Vagina (tissue), 2 donors: Measurements from ENCODE around the gene FAM241A. TPM values are rescaled to one million over a fixed set of nuclear protein-coding genes. Genes with fewer than 3 reads are reported as not detected.
"Not testable (repeated sequence)": the region's sequence is repeated elsewhere in the genome, so short reads cannot be mapped to it uniquely, and the experiment has no call there.

Experiments
- DNase-seq, 2 donors: peaks; one replicate each; pipeline ENCODE4 v3.0.0-alpha.2; 2017; ENCODE audit errors: extremely low spot score in 2 of 2
- H3K27ac ChIP-seq: fragments of 200-600 bp; sonication (generic); one replicate; pipeline ENCODE4 v1.5.1; 2019
- H3K27me3 ChIP-seq: fragments of 200-600 bp; sonication (generic); one replicate; pipeline ENCODE4 v1.5.1; 2019
- H3K36me3 ChIP-seq, 2 donors: fragments of 200-600 bp; sonication (generic); one replicate each; pipeline ENCODE4 v1.5.1; 2017 to 2019
- H3K4me1 ChIP-seq: fragments of 200-600 bp; sonication (generic); one replicate; pipeline ENCODE4 v1.5.1; 2019
- H3K4me3 ChIP-seq, 2 donors: fragments of 200-600 bp; sonication (generic); 1 replicate in 1 of 2; 2 replicates in 1 of 2; pipeline ENCODE4 v1.5.1; 2016 to 2019
- H3K9me3 ChIP-seq: fragments of 200-600 bp; sonication (generic); one replicate; pipeline ENCODE4 v1.5.1; 2019
- POLR2A ChIP-seq, 2 donors: fragments of 450-650 bp; IDR thresholded peaks; one replicate each; pipeline ENCODE4 v1.6.1; 2017; ENCODE audit warnings: antibody characterized with exemption in 2 of 2, mild to moderate bottlenecking in 2 of 2, moderate library complexity in 2 of 2
- POLR2AphosphoS5 ChIP-seq, 2 donors: sonication (generic); formaldehyde crosslinking; IDR thresholded peaks; one replicate each; pipeline ENCODE4 v1.9.0; 2017; ENCODE audit warnings: antibody characterized with exemption in 2 of 2, mild to moderate bottlenecking in 2 of 2, low read depth in 1 of 2; ENCODE audit not compliant: insufficient read depth in 1 of 2
- intact Hi-C: fragments of 100-400 bp; cut with DNase I; formaldehyde crosslinking; loops from one replicate; pipeline ENCODE4 v1.15.1; 2023
- total RNA-seq: library from RNA; depleted of rRNA; stranded (reverse); fragments of >200 nt; gene quantifications from one replicate; pipeline ENCODE4 v1.2.3, GENCODE V29; 2016
- TF ChIP-seq, protein P1 (sequence below), 3 experiments: fragments of 450-650 bp in 2 of 3; fragments of 200-600 bp in 1 of 3; sonication (generic) in 1 of 3; IDR thresholded peaks; one replicate each; pipeline ENCODE4 v1.5.1; 2017 to 2019; ENCODE audit warnings: antibody characterized with exemption in 3 of 3, mild to moderate bottlenecking in 2 of 3, moderate library complexity in 2 of 3

The FAM241A gene
- total RNA-seq, 1 donor from 2014 or later: 3.4 TPM

DNA sequence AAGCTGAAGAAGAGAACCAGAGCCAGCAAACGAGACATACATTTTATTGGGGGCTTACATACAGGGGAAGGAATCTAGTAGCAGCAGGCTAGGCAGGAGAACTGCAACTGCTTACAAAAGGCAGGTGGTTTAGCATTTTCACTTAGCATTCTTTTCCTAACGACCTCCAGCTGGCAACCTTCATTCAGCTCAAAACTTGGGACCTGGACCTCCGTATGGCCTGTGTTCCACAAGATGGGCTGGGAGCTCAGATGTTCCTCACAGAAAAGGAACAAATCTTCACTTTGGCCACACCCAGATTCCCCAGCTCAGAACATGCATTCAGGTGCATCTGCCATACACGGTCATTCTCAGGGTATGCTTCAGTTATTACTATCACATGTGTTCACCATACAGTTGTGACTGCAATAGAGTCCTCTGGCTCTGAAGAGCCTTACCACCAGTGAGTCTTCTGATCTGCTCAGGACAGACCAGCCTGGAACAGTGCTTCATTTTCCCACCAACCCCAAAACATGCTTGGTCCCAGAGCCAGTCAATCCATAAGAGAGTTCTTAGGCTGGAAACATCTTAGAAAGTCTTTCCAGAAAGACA lies 56.8 kb downstream of the FAM241A start:
- TF ChIP-seq, protein P1, sequence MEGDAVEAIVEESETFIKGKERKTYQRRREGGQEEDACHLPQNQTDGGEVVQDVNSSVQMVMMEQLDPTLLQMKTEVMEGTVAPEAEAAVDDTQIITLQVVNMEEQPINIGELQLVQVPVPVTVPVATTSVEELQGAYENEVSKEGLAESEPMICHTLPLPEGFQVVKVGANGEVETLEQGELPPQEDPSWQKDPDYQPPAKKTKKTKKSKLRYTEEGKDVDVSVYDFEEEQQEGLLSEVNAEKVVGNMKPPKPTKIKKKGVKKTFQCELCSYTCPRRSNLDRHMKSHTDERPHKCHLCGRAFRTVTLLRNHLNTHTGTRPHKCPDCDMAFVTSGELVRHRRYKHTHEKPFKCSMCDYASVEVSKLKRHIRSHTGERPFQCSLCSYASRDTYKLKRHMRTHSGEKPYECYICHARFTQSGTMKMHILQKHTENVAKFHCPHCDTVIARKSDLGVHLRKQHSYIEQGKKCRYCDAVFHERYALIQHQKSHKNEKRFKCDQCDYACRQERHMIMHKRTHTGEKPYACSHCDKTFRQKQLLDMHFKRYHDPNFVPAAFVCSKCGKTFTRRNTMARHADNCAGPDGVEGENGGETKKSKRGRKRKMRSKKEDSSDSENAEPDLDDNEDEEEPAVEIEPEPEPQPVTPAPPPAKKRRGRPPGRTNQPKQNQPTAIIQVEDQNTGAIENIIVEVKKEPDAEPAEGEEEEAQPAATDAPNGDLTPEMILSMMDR (IDR thresholded peaks at IDR 0.05): no peak
- TF ChIP-seq POLR2AphosphoS5 (IDR thresholded peaks at IDR 0.05; ENCODE audit: insufficient read depth in 1 of 2, low read depth in 1 of 2): no peak
- no peak for TF ChIP-seq POLR2A (IDR thresholded peaks at IDR 0.05)
- DNase-seq: no peak

DNA sequence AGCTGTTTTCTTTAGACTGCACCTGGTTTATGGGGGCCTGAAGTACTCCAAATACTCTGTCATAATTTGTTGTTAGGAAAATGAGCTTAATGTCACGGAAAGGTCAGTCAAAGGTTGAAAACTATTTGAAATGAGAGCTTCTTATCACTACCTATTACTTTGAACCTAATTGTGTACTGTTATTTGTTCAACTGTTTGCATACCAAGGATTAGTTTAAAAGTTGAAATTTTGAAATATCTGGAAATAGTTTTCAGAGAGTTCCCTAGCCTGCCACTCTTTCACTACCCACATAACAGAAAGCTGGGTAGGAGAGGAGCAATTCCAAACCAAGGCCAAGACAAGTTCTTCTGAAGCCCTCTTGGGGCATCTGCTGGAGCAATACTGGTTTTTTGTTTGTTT lies 58.3 kb downstream of the FAM241A start:
- Histone ChIP-seq H3K4me1 (no peaks in the 10 kb centered on the region), H3K4me3 (no peak overlapping the region), H3K36me3 (no peaks in the 10 kb centered on the region), H3K9me3 (no peaks in the 10 kb centered on the region), H3K27me3 (no peaks in the 10 kb centered on the region), H3K27ac (no peak overlapping the region)
- TF ChIP-seq POLR2AphosphoS5 (IDR thresholded peaks at IDR 0.05; ENCODE audit: insufficient read depth in 1 of 2, low read depth in 1 of 2) (no peak), POLR2A (IDR thresholded peaks at IDR 0.05) (no peak)
- TF ChIP-seq, protein P1 (IDR thresholded peaks at IDR 0.05): no peak
- intact Hi-C loops: no loop called here
- no peak for DNase-seq

More for the DNA sequence above, 56.8 kb downstream of the FAM241A start:
- H3K27ac ChIP-seq: no peak overlapping the region
- H3K9me3 ChIP-seq: no peaks in the 10 kb centered on the region
- intact Hi-C loops: no loop called here
- H3K4me3 ChIP-seq: no peak overlapping the region
- H3K27me3 ChIP-seq: no peaks in the 10 kb centered on the region
- H3K4me1 ChIP-seq: no peaks in the 10 kb centered on the region
- H3K36me3 ChIP-seq: no peaks in the 10 kb centered on the region

DNA sequence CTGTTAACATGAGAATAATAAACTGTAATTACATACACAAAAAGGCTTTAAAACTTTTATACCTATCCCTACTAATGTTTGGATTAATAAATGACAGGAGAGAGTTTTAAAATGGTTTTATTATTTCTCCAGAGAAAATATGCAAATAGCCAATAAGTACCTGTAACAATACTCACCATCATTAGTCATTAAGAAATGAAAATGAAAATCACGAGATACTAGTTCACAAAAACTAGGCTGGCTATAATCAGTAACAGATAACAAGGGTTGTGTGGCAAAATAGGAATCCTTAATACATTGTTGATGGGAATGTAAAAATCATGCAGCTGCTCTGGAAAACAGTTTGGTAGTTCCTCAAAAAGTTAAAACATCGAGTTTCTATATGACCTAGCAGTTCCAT lies 61.2 kb downstream of the FAM241A start:
- Histone ChIP-seq H3K9me3 (no peaks in the 10 kb centered on the region), H3K27me3 (no peaks in the 10 kb centered on the region), H3K36me3 (no peaks in the 10 kb centered on the region), H3K4me3 (no peak overlapping the region), H3K4me1 (no peaks in the 10 kb centered on the region), H3K27ac (no peak overlapping the region)
- TF ChIP-seq, protein P1 (IDR thresholded peaks at IDR 0.05): no peak
- TF ChIP-seq POLR2A (IDR thresholded peaks at IDR 0.05): no peak
- no peak for TF ChIP-seq POLR2AphosphoS5 (IDR thresholded peaks at IDR 0.05; ENCODE audit: insufficient read depth in 1 of 2, low read depth in 1 of 2)
- intact Hi-C loops: no loop called here
- DNase-seq: no peak

DNA sequence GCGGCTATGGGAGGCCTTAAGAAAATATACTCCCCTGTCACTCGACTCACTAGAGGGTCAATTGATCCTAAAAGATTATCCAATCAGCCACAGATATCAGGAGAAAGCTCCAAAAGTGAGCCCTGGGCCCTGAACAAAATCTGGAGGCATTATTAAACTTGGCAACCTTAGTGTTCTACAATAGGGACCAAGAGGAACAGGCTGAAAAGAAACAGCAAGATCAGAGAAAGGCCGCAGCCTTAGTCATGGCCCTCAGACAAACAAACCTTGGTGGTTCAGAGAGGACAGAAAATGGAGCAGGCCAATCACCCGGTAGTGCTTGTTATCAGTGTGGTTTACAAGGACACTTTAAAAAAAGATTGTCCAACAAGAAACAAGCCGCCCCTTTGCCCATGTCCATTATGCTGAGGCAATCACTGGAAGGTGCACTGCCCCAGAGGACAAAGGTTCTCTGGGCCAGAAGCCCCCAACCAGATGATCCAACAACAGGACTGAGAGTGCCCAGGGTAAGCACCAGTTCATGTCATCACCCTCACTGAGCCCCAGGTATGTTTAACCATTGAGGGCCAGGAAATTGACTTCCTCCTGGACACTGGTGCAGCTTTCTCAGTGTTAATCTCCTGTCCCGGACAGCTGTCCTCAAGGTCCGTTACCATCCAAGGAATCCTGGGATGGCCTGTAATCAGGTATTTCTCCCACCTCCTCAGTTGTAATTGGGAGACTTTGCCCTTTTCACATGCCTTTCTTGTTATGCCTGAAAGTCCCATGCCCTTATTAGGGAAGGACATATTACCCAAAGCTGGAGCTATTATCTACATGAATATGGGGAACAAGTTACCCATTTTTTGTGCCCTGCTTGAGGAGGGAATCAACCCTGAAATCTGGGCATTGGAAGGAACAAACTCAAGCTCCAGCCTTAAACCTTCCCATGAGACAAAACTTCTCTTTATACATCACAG lies 63.2 kb downstream of the FAM241A start:
- H3K4me3 ChIP-seq, H3K9me3 ChIP-seq, H3K4me1 ChIP-seq, DNase-seq, H3K27ac ChIP-seq, H3K27me3 ChIP-seq, intact Hi-C loops, H3K36me3 ChIP-seq: not testable (repeated sequence)

DNA sequence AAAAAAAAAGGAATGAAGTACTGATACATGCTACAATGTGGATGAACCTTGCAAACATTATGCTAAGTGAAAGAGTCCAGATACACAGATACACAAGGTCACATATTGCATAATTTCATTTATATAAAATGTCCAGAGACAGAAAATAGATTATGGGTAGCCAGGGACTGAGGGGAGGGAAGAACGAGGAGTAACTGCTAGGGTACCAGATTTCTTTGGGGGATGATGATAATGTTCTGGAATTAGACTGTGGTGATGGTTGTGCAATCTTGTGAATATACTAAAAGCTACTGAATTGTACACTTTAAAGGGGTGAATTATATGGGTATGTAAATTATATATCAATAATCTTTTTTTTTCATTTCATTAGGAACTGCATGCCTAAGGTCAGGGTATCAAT lies 65.5 kb downstream of the FAM241A start:
- Histone ChIP-seq H3K27ac (no peak overlapping the region), H3K9me3 (no peaks in the 10 kb centered on the region), H3K36me3 (no peaks in the 10 kb centered on the region), H3K4me1 (no peaks in the 10 kb centered on the region), H3K27me3 (no peaks in the 10 kb centered on the region), H3K4me3 (no peak overlapping the region)
- TF ChIP-seq, protein P1 (IDR thresholded peaks at IDR 0.05): no peak
- no peak for TF ChIP-seq POLR2A (IDR thresholded peaks at IDR 0.05)
- no peak for TF ChIP-seq POLR2AphosphoS5 (IDR thresholded peaks at IDR 0.05; ENCODE audit: insufficient read depth in 1 of 2, low read depth in 1 of 2)
- intact Hi-C loops: no loop called here
- DNase-seq: no peak
